Measurements from ENCODE around the gene TP53I3.

DNA sequence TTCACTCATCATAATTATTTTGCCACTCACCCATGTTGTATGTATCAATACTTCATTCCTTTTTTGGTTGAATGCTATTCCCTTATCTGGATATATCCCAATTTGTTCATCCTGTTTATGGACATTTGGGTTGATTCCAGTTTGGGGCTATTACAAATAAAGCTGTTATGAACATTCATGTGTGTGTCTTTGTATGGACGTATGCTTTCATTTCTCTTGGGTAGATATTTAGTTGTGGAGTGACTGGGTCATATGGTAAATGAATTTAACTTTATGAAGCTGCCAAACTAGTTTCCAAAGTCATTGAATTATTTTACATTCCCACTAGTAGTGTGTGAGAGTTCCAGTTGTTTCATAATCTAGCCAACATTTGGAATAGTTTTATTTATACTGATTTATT lies 41.3 kb upstream of the TP53I3 start:
- TF ChIP-seq, protein P1, sequence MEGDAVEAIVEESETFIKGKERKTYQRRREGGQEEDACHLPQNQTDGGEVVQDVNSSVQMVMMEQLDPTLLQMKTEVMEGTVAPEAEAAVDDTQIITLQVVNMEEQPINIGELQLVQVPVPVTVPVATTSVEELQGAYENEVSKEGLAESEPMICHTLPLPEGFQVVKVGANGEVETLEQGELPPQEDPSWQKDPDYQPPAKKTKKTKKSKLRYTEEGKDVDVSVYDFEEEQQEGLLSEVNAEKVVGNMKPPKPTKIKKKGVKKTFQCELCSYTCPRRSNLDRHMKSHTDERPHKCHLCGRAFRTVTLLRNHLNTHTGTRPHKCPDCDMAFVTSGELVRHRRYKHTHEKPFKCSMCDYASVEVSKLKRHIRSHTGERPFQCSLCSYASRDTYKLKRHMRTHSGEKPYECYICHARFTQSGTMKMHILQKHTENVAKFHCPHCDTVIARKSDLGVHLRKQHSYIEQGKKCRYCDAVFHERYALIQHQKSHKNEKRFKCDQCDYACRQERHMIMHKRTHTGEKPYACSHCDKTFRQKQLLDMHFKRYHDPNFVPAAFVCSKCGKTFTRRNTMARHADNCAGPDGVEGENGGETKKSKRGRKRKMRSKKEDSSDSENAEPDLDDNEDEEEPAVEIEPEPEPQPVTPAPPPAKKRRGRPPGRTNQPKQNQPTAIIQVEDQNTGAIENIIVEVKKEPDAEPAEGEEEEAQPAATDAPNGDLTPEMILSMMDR (conservative IDR thresholded peaks at IDR 0.05 in 1 of 2, IDR thresholded peaks at IDR 0.05 in 1 of 2; ENCODE audit: low read depth in 1 of 2, low read length in 2 of 2), result no peak
- TF ChIP-seq EZH2 (IDR thresholded peaks at IDR 0.05; ENCODE audit: low read length, missing control alignments), result no peak

Measured in fibroblast of lung (primary cell).